ENCODE data around the gene YWHAE. TPM values are rescaled to one million over a fixed set of nuclear protein-coding genes. Genes with fewer than 3 reads are reported as not detected.

Gene YWHAE
- total and polyA plus RNA-seq, 10 of the 15 experiments (the other 5 are each of a cell fraction or from before 2014, with no cell fraction given): 189 to 651 (median 469) TPM

- FAIRE-seq (no peak), ATAC-seq (no peak), DNase-seq (ENCODE audit: low read depth, low spot score) (no peak)
- intact Hi-C loops (cut with micrococcal nuclease; ENCODE audit: unreplicated experiment): no loop called here
- Histone ChIP-seq H2AFZ (ENCODE audit: control insufficient read depth, low read depth, low read length) (no peak overlapping the region), H3K79me2 (ENCODE audit: control insufficient read depth, insufficient read depth, low read length) (no peaks in the 10 kb centered on the region), H3K9ac (ENCODE audit: control insufficient read depth, insufficient read depth, low read length) (no peak overlapping the region), H3K4me1 (ENCODE audit: control insufficient read depth, insufficient read depth, low read length) (no peaks in the 10 kb centered on the region), H3K27ac (ENCODE audit: control insufficient read depth, insufficient read depth) (no peak overlapping the region), H3K4me2 (ENCODE audit: control insufficient read depth, insufficient read depth) (no peak overlapping the region), H3K36me3 (ENCODE audit: control insufficient read depth in 2 of 2, insufficient read depth in 2 of 2, low read length in 1 of 2) (no peaks in the 10 kb centered on the region), H3K27me3 (replicated peaks in 1 of 2; ENCODE audit: control insufficient read depth in 2 of 2, insufficient read depth in 2 of 2, low read length in 1 of 2) (no peaks in the 10 kb centered on the region; a peak in 1 of 4 replicates), H3K9me3 (replicated peaks; ENCODE audit: control insufficient read depth, insufficient read depth, low read length) (no peaks in the 10 kb centered on the region), H3K4me3 (no peak overlapping the region), H4K20me1 (ENCODE audit: control insufficient read depth, insufficient read depth) (no peaks in the 10 kb centered on the region)
- BruUV-seq (replicated peaks): no TSS peak
- ChIA-PET SMC1A (ENCODE audit: uncharacterized antibody, unreplicated experiment) (no interaction called here), RAD21 (ENCODE audit: unreplicated experiment) (no interaction called here), POLR2A (no interaction called here), CTCF (interaction anchor here (1.1 kb wide), 2 partner anchors 10 to 82 kb away, joined by 3 read pairs; no protein-coding TSS in a partner anchor)
- 66% methylated on average over 15 of the region's 19 CpGs for WGBS (ENCODE audit: insufficient coverage, insufficient replicate concordance, low lambda C conversion rate, missing lambda C conversion rate)
- no peak for TF ChIP-seq POU2F2 (IDR thresholded peaks at IDR 0.05; ENCODE audit: borderline replicate concordance, low read depth, low read length)
- peak; percentile 68; the same call in 1 of the 2 replicates for TF ChIP-seq REST (IDR thresholded peaks at IDR 0.05; ENCODE audit: low read depth, low read length)
- in situ Hi-C loops (cut with MboI): no loop called here
Observed at GRCh38 chr17:1323336-1323735, 76.7 kb downstream of the YWHAE start.

DNA sequence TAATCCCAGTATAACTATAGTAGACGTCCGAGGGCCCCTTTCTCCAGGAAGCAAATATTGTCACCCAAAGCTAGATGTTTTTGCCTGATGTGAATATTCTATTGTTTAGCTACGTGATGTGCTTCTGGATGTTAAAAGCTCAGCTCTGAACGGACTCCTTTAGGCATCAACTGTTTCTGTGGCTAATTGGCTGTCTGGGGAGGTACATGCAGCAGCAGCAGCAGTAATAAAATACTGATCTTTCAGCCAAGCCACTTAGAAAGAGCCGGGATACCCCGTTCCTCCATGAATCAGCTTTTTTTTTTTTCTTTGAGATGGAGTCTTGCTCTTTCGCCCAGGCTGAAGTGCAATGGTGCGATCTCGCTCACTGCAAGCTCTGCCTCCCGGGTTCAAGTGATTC is 77.5 kb downstream of the YWHAE start:
- Histone ChIP-seq H2AFZ (ENCODE audit: control insufficient read depth, low read depth, low read length) (no peak overlapping the region), H3K27ac (ENCODE audit: control insufficient read depth, insufficient read depth) (no peak overlapping the region), H3K9me3 (replicated peaks; ENCODE audit: control insufficient read depth, insufficient read depth, low read length) (no peaks in the 10 kb centered on the region), H3K4me1 (ENCODE audit: control insufficient read depth, insufficient read depth, low read length) (no peaks in the 10 kb centered on the region), H3K27me3 (replicated peaks in 1 of 2; ENCODE audit: control insufficient read depth in 2 of 2, insufficient read depth in 2 of 2, low read length in 1 of 2) (no peaks in the 10 kb centered on the region; a peak in 1 of 4 replicates), H3K9ac (ENCODE audit: control insufficient read depth, insufficient read depth, low read length) (no peak overlapping the region), H4K20me1 (ENCODE audit: control insufficient read depth, insufficient read depth) (no peaks in the 10 kb centered on the region), H3K4me3 (no peak overlapping the region), H3K36me3 (ENCODE audit: control insufficient read depth in 2 of 2, insufficient read depth in 2 of 2, low read length in 1 of 2) (no peaks in the 10 kb centered on the region), H3K79me2 (ENCODE audit: control insufficient read depth, insufficient read depth, low read length) (no peaks in the 10 kb centered on the region), H3K4me2 (ENCODE audit: control insufficient read depth, insufficient read depth) (no peak overlapping the region)
- 34% methylated on average over 10 of the region's 10 CpGs for WGBS (ENCODE audit: insufficient coverage, insufficient replicate concordance, low lambda C conversion rate, missing lambda C conversion rate)
- in situ Hi-C loops (cut with MboI) (no loop called here), intact Hi-C loops (cut with micrococcal nuclease; ENCODE audit: unreplicated experiment) (no loop called here)
- ChIA-PET POLR2A (no interaction called here), SMC1A (ENCODE audit: uncharacterized antibody, unreplicated experiment) (no interaction called here), RAD21 (ENCODE audit: unreplicated experiment) (no interaction called here), CTCF (interaction anchor here (0.6 to 2.4 kb wide), 6 partner anchors 9 to 204 kb away, joined by 3 to 7 read pairs (median 3); no protein-coding TSS in a partner anchor)
- DNase-seq (ENCODE audit: low read depth, low spot score): no peak
- BruUV-seq (replicated peaks): no TSS peak
- no peak for FAIRE-seq
- no peak for ATAC-seq
- TF ChIP-seq NFYA (IDR thresholded peaks at IDR 0.05; ENCODE audit: borderline replicate concordance, low read depth, low read length) (no peak), BMI1 (IDR thresholded peaks at IDR 0.05; ENCODE audit: borderline replicate concordance) (no peak), TARDBP (IDR thresholded peaks at IDR 0.05; ENCODE audit: borderline replicate concordance) (no peak), PAX8 (IDR thresholded peaks at IDR 0.05) (no peak)

Data from GM12878 (cell line).